NCI-H146 treated with DMSO at 0.1 percent for 48 hours (cell line): Measurements from ENCODE around the gene CTDP1.
A peak's percentile ranks its signal among the peaks of the same experiment; 100 is the strongest.

Source experiments
- DNase-seq: peaks from one replicate; lab custom pipeline; 2025; ENCODE audit not compliant: unreplicated experiment; lab: John Stamatoyannopoulos, UW

The CTDP1 gene

GRCh38 chr18:79679552-79680099 lies at the start of gene CTDP1:
Gene CTDP1, plus strand, starts transcription at chr18:79679803. Its CDS starts 145 bp downstream, at chr18:79679948.
- peak; percentile 95 for DNase-seq

GRCh38 chr18:79630281-79631095 lies 49.1 kb upstream of the CTDP1 start:
- DNase-seq = peak; percentile 33

- DNase-seq = no peak
Measured at GRCh38 chr18:79631096-79631507, 48.5 kb upstream of the CTDP1 start.

GRCh38 chr18:79631761-79632446 lies 47.7 kb upstream of the CTDP1 start:
- DNase-seq = no peak

GRCh38 chr18:79632765-79633164 lies 46.8 kb upstream of the CTDP1 start:
- DNase-seq = no peak

GRCh38 chr18:79634186-79634585 lies 45.4 kb upstream of the CTDP1 start:
- no peak for DNase-seq

- DNase-seq = no peak
Measured at GRCh38 chr18:79634593-79635426, 44.8 kb upstream of the CTDP1 start.

GRCh38 chr18:79635427-79635726 lies 44.2 kb upstream of the CTDP1 start:
- DNase-seq = no peak

- no peak for DNase-seq
Measured at GRCh38 chr18:79637181-79637920, 42.3 kb upstream of the CTDP1 start.

- DNase-seq = no peak
Measured at GRCh38 chr18:79637921-79638909, 41.4 kb upstream of the CTDP1 start.

GRCh38 chr18:79639072-79639829 lies 40.4 kb upstream of the CTDP1 start:
- DNase-seq = no peak

- DNase-seq = no peak
Measured at GRCh38 chr18:79640064-79640672, 39.4 kb upstream of the CTDP1 start.

- no peak for DNase-seq
Measured at GRCh38 chr18:79640875-79641274, 38.7 kb upstream of the CTDP1 start.

- DNase-seq = no peak
Measured at GRCh38 chr18:79641722-79642497, 37.7 kb upstream of the CTDP1 start.

- DNase-seq = no peak
Measured at GRCh38 chr18:79642626-79643025, 37.0 kb upstream of the CTDP1 start.

GRCh38 chr18:79643054-79643984 lies 36.3 kb upstream of the CTDP1 start:
- no peak for DNase-seq
